DMS79 (cell line): ENCODE measurements around the gene SENP1.

ENCODE experiments used
- DNase-seq: peaks from one replicate; lab custom pipeline; 2025; lab: John Stamatoyannopoulos, UW

The SENP1 gene

GRCh38 chr12:48017921-48018617 lies 87.8 kb downstream of the SENP1 start:
- no peak for DNase-seq

GRCh38 chr12:48017496-48017895 lies 88.4 kb downstream of the SENP1 start:
- DNase-seq = no peak

GRCh38 chr12:48016373-48017020 lies 89.4 kb downstream of the SENP1 start:
- no peak for DNase-seq

GRCh38 chr12:48015954-48016353 lies 89.9 kb downstream of the SENP1 start:
- no peak for DNase-seq

DNA sequence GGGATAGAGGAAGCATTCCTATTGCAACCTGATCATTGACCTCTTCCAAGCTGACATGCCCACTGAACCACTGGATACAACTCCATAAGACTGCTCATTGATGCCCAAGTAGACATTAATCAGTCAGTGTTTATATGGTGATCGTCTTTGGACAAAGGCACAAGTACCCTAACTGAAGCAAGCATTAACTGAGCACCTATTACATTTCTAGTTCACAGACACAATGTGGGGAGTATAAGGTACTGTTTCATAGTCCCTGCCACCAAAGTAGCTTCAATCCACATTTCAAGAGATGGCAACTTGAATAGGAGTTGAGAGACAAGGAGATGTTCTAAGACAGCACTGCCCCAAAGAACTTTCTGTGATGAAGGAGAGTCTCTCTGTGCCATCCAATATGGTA lies 90.8 kb downstream of the SENP1 start:
- DNase-seq = no peak

DNA sequence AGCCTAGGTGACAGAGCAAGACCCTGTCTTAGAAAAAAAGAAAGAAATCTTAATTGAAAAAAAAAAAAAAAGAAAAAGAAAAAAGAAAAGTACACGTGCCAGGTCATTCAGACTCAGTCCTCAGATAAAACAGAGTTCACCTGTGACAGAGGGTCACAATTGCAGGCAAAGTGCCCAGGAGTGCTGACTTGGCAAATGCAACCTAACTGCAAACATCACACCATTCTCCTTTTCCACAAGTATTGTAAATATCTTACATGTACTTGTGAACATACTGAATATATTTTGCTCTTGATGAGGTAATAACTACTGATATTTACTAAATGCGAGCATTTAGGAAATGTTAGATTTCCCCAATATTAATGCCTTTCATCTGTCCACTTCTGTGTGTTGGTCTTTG lies 92.6 kb downstream of the SENP1 start:
- DNase-seq = no peak

DNA sequence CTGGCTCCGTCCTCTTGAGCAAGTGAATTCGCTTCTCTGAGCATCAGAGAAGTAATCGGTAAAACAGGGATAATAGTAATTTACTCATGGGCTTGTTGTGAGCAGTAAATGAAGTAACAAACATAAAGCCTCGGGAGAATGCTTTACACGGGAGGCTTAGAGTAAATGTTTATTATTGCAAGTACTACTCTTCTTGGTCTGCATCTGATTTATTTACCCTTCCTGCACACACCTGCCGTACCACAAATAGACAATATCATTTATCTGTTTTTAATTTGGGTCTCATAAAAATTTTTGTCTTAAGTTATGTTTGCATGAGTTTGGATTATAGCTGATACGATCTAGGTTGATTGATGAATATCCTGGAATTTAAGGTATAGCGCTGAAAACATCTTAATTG lies 93.8 kb downstream of the SENP1 start:
- no peak for DNase-seq

- DNase-seq = no peak
These were observed 95.4 kb downstream of the SENP1 start for GRCh38 chr12:48010366-48010970.

GRCh38 chr12:48009471-48009870 lies 96.4 kb downstream of the SENP1 start:
- DNase-seq = no peak

DNA sequence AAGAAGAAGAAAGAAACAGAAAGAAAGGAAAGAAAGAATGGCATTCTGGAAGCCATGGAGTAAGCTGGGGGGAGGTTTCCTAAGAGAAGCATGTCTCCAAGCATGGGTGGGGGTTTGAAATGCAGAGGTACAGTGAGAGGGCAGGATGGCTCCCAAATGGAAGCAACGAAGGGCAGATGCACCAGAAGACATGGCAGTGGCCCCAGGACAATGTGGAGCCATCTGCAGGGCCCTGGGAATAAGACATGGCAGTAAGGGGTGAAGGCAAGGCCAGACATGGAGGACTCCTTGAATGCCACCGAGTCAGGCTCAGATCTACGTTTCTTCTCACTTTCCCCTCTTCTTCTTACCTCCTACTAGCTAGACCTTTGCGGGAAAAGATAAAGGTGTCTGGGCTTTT lies 96.9 kb downstream of the SENP1 start:
- DNase-seq = no peak

DNA sequence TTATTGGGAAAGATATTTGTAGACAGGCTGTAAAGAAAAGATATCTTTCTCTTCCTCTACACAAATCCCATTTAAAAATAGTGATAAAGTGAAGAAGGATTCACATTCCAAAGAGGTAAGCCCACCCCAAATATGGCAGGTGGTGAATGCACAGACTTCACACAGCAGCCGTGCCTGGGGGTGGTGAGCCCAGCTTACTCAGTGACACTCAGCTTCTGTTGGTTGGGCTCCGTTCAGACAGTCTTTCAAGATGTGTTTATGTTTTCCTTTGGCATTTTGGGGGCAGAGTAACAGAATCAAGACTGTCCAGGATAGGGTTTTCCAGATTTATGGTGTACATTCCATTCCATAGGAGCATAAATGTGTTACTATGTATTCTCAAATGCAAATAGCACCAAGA lies 97.5 kb downstream of the SENP1 start:
- no peak for DNase-seq

GRCh38 chr12:48007206-48007605 lies 98.7 kb downstream of the SENP1 start:
- DNase-seq = no peak

GRCh38 chr12:48005750-48006021 lies 100.2 kb downstream of the SENP1 start:
- DNase-seq = no peak

GRCh38 chr12:48005001-48005749 lies 100.7 kb downstream of the SENP1 start:
- DNase-seq = no peak

- DNase-seq = peak; percentile 69
These were observed 101.6 kb downstream of the SENP1 start, which contains the start of gene COL2A1 for GRCh38 chr12:48004053-48004941. COL2A1 (minus strand) TSS chr12:48004476; CDS start chr12:48004321, 155 bp downstream.

- peak; percentile 1 for DNase-seq
These were observed 102.4 kb downstream of the SENP1 start for GRCh38 chr12:48003226-48004052.

GRCh38 chr12:48002773-48003218 lies 103.1 kb downstream of the SENP1 start:
- no peak for DNase-seq

- peak; percentile 17 for DNase-seq
These were observed 103.5 kb downstream of the SENP1 start for GRCh38 chr12:48002414-48002730.

DNA sequence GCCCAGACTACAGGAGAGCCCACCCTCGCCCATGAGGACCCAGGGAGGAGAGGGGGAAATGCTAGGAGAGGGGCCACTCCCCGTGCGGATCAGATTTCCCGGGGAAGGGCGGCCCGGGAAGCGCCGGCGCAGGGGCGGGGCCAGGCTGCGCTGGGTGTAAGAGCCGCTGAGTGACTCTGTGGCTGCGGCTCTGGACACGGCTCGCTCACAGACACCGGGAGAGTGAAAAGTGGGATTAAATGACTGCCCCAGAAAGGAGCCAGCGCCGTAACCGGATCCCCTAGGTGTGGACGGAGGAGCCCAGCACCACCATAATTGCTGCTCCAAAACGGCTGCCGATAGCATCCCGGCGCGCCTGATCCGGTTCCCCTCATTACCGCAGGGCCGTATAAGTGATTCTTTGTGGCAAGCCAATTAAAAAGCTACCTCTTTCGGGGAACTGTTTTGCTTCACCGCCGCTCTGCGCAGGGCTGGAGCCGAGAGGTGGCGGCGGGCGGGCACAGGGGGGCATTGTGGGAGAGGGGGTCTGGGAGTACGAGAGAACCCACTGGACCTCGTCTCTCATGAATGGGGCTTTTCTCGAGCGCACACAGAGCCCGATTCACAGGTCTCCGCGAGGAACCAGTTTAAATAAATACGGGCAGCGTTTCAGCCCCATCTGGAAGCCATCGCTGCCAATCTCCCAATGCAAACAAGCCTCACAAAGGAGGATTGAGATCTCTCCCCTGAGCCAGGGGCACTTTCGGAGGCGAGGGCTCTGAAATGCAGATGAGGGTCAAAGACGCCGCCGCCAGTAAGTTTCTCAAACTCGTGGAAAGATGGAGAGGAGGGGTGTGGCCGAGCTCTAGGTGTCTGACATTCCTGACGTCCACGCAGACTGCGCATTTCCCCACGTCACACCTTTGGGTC lies 104.1 kb downstream of the SENP1 start:
- peak; percentile 36 for DNase-seq
